Measurements from ENCODE around the gene GMEB2.
"Not testable (repeated sequence)": the region's sequence is repeated elsewhere in the genome, so short reads cannot be mapped to it uniquely, and the experiment has no call there.

The GMEB2 gene

DNA sequence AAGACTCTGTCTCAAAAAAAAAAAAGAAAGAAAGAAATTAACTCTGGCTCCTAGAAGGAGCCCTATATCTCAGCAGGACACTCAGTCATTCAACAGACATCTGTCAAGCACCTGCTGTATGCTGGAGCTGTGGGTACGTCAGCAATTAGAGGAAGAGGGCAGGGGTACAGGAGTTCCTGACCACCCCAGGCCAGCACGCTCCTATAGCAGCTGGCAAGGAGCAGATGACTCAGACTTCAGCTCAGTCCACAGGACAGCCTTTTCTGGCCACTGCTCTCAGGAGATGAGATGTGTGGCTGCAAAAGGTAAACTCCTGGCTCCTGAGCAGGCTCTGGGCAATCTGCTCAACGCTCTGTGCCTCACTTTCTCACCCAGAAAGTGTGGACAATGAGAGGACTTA, 29.6 kb upstream of the GMEB2 start:
- no peak for DNase-seq (ENCODE audit: low read depth)
- TF ChIP-seq, protein P1, sequence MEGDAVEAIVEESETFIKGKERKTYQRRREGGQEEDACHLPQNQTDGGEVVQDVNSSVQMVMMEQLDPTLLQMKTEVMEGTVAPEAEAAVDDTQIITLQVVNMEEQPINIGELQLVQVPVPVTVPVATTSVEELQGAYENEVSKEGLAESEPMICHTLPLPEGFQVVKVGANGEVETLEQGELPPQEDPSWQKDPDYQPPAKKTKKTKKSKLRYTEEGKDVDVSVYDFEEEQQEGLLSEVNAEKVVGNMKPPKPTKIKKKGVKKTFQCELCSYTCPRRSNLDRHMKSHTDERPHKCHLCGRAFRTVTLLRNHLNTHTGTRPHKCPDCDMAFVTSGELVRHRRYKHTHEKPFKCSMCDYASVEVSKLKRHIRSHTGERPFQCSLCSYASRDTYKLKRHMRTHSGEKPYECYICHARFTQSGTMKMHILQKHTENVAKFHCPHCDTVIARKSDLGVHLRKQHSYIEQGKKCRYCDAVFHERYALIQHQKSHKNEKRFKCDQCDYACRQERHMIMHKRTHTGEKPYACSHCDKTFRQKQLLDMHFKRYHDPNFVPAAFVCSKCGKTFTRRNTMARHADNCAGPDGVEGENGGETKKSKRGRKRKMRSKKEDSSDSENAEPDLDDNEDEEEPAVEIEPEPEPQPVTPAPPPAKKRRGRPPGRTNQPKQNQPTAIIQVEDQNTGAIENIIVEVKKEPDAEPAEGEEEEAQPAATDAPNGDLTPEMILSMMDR (conservative IDR thresholded peaks at IDR 0.05; ENCODE audit: control insufficient read depth, insufficient read depth, low read depth, low read length) = no peak
- no peak overlapping the region for H3K4me3 ChIP-seq (ENCODE audit: control insufficient read depth, low read depth, low read length)

DNA sequence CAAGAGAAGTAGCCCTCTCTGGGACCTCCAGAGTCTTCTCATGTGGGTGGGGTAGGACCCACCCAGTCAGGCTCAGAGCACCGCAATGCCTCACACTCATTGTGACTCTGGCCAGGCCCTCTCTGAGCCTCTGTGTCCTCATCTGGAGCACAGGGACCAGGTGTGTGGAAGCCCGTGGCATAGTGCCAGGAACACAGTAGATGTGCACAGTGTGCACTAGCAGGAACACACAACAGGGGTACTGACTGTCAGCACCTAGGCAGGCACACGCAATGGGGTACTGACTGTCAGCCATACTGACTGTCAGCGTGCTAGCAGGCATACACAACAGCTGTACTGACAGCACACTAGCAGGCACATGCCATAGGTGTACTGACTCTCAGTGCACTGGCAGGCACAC, 28.3 kb upstream of the GMEB2 start:
- DNase-seq (ENCODE audit: low read depth) = no peak
- TF ChIP-seq, protein P1 (conservative IDR thresholded peaks at IDR 0.05; ENCODE audit: control insufficient read depth, insufficient read depth, low read depth, low read length) = no peak
- no peak overlapping the region for H3K4me3 ChIP-seq (ENCODE audit: control insufficient read depth, low read depth, low read length)

DNA sequence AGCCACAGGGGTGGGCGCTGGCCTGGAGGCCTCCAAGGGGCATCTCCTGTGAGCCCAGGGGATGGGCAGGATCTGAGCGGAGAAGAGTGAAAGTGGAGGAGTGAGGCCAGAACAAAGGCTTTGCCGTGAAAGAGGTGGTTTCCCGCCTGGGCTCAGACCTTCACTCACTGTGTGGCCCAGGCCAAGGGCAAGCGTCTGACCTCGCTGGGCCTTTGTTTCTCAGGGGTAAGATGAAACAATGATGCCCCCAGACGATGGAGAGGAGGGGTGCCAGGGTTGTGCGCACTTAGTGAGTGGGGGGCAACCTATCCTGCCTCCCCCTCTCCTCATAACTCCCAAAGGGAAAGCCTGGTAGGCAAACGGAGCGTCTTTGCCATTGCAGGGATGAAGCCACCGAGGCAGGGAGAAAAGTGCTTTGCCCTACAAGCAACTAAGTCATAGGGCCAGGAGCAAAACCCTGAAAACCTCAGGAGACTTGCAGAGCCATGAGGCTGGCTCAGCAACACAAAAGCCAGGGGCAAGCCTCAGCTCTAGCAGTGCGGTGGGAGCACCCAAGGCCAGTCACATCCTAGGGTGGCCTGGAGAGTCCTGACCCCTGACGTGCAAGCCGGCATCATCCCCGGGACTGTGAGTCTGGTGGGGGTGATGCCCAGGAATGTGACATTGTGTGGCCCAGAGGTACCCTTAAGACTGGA, 27.2 kb upstream of the GMEB2 start:
- TF ChIP-seq, protein P1 (conservative IDR thresholded peaks at IDR 0.05; ENCODE audit: control insufficient read depth, insufficient read depth, low read depth, low read length) = no peak
- DNase-seq (ENCODE audit: low read depth) = no peak
- H3K4me3 ChIP-seq (ENCODE audit: control insufficient read depth, low read depth, low read length) = no peak overlapping the region

DNA sequence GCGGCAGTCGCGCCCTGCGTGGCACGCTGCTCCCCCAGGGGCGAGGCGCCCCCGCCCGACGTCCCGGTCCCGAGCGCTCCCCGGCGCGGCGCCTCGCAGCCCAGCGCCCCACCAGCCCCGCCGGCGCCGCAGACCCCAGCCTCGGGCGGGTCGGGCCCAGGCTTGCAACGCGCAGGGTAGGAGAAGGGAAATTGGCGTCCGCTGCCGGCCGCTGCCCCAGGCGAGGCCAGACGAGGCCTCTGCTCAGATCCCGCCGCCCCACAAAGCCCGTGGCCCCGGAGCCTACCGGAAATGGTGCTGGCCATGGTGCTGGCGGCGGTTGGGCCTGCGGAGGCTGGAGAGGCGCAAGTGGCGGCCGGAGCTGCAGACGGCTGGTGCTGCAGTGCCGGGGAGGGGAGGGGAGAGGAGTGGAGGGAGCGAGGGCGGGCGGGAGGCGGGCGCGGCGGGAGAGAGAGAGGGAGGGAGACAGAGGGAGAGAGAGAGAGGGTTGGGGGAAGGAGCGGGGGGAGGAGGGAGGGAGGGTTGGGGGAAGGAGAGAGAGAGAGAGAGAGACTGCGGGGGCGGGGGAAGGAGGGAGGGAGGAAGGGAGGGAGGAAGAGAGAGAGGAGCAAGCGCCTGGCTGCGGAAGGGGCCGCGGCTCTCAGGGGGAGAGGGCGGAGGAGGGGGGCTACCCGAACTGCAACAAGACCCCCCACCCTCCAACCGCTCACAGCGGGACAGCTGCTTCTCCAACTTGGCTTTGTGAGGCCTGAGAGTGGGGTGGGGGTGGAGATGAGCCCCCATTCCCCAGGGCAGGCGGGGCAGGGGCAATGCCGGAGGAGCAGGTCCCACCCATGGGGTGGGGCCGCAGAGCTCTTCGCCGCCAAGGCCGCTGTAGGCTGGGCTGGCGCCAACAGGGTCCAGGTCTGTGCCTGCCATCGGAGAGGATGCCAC, 26.4 kb upstream of the GMEB2 start, which contains the start of gene STMN3:
STMN3 (minus strand) TSS at position 384 of the 933 bp plus-strand sequence; CDS start at position 305, 79 bp downstream.
- peak within 1 kb of the TSS; percentile 45 for H3K4me3 ChIP-seq (ENCODE audit: control insufficient read depth, low read depth, low read length)
- DNase-seq (ENCODE audit: low read depth) = peak; percentile 80
- TF ChIP-seq, protein P1 (conservative IDR thresholded peaks at IDR 0.05; ENCODE audit: control insufficient read depth, insufficient read depth, low read depth, low read length) = no peak

DNA sequence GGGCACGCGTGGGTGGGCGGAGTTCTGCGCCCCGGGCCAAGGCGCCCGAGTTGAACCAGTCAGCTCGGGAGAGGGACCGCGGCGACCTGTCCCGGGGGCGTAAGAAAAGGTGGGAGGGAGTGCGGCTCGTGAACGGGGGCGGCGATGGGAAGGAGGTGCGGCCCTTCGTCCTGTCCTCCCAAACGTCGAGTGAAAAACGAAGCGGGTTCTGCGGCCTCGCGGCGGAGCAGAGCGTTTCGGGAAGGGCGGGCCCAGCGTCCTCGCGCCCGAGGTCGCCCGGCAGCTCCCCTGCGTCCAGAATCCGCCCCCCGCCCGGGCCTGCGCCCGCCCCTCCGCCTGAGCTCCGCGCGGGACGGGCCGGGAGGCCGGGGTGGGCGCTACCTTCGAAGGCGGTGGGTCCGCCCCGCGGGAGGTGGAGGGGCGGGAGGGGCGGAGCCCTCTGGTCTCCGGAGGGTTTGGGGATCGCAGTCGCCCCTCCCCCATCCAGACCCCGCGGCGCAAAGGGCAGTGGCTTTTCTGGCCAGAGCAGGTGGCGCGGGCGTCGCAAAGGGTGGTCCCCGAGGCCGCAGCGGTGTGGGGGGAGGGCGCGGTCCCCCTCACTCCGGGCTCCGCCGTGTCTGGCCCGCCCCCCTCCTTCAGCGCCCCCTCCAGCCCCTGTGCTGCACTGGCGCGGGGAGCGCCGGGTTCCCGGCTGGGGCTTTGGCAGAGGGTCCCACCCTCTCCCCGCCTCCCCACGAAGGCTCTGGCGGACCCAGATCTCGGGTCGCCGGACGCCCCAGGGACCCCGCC, 25.5 kb upstream of the GMEB2 start:
- TF ChIP-seq, protein P1 (conservative IDR thresholded peaks at IDR 0.05; ENCODE audit: control insufficient read depth, insufficient read depth, low read depth, low read length) = no peak
- peak overlapping the region; percentile 45 for H3K4me3 ChIP-seq (ENCODE audit: control insufficient read depth, low read depth, low read length)
- no peak for DNase-seq (ENCODE audit: low read depth)

DNA sequence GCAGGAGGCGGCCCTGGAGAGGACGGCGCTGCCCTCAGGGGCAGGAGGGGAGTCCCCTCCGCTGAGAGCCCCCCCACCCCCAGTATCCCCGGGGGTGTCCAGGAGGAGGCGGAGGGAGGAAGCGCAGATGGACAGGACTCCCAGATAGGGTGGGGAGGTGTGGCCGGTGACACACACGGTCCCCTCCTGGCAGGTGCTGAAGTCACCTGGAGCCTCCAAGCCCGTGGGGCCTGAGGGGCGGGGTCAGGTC, 25.0 kb upstream of the GMEB2 start:
- H3K4me3 ChIP-seq (ENCODE audit: control insufficient read depth, low read depth, low read length) = peak overlapping the region; percentile 45
- no peak for DNase-seq (ENCODE audit: low read depth)
- TF ChIP-seq, protein P1 (conservative IDR thresholded peaks at IDR 0.05; ENCODE audit: control insufficient read depth, insufficient read depth, low read depth, low read length) = no peak

DNA sequence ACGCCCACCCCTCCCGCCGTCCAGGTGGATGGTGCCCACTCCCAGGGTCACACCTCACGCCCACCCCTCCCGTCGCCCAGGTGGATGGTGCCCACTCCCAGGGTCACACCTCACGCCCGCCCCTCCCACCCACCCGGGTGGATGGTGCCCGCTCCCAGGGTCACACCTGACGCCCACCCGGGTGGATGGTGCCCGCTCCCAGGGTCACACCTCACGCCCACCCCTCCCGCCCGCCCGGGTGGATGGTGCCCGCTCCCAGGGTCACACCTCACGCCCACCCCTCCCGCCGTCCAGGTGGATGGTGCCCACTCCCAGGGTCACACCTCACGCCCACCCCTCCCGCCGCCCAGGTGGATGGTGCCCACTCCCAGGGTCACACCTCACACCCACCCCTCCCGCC, 23.6 kb upstream of the GMEB2 start:
- H3K4me3 ChIP-seq (ENCODE audit: control insufficient read depth, low read depth, low read length) = not testable (repeated sequence)

More for the DNA sequence above, 23.6 kb upstream of the GMEB2 start:
- not testable (repeated sequence) for DNase-seq (ENCODE audit: low read depth)
